Caco-2 (cell line): ENCODE measurements around the gene CLEC2A. TPM values are rescaled to one million over a fixed set of nuclear protein-coding genes. Genes with fewer than 3 reads are reported as not detected.
"Not testable (repeated sequence)": the region's sequence is repeated elsewhere in the genome, so short reads cannot be mapped to it uniquely, and the experiment has no call there.

Experiments
- BruUV-seq: library from RNA; stranded (reverse); fragments of 400-500 nt; replicated peaks from 2 replicates; lab custom pipeline; 2021; lab: Mats Ljungman, UMichigan
- CTCF ChIA-PET: fragments of 300-600 bp; sonication (Branson Sonifier 250); formaldehyde crosslinking; loops from one replicate; lab custom pipeline; 2022; ENCODE audit warnings: antibody characterized with exemption; lab: Charles Lee
- POLR2A ChIA-PET: fragments of 300-600 bp; sonication (Branson Sonifier 250); formaldehyde crosslinking; loops from one replicate; lab custom pipeline; 2022; ENCODE audit warnings: antibody characterized with exemption; lab: Charles Lee
- DNase-seq, 2 experiments: peaks; one replicate each; pipeline versions ENCODE4 v3.0.0 to v3.0.0-alpha.2; 2020 to 2022
- H3K27me3 ChIP-seq: replicated peaks from 2 replicates; pipeline ENCODE4 v1.6.0; 2011; ENCODE audit warnings: low read length; ENCODE audit not compliant: control insufficient read depth, insufficient read depth
- H3K36me3 ChIP-seq: 2 replicates; pipeline ENCODE4 v1.5.1; 2011; ENCODE audit warnings: low read length; ENCODE audit not compliant: control insufficient read depth, insufficient read depth
- H3K4me1 ChIP-seq: fragments of 250-450 bp; sonication (Bioruptor Pico); 2 replicates; pipeline ENCODE4 v1.5.1; 2020; ENCODE audit warnings: mild to moderate bottlenecking
- H3K4me3 ChIP-seq: 2 replicates; pipeline ENCODE4 v1.5.1; 2011; ENCODE audit warnings: low read depth, mild to moderate bottlenecking, control low read depth, low read length
- H3K9me3 ChIP-seq: fragments of 250-450 bp; sonication (Bioruptor Pico); 2 replicates; pipeline ENCODE4 v1.5.1; 2020; ENCODE audit warnings: mild to moderate bottlenecking, moderate library complexity
- H3K27ac Mint-ChIP-seq: one replicate; pipeline ENCODE4 v1.8.0; 2022; ENCODE audit warnings: mixed read lengths; ENCODE audit not compliant: unreplicated experiment
- H3K27me3 Mint-ChIP-seq: one replicate; pipeline ENCODE4 v1.8.0; 2022; ENCODE audit warnings: mixed read lengths; ENCODE audit not compliant: insufficient read depth, unreplicated experiment
- H3K36me3 Mint-ChIP-seq: one replicate; pipeline ENCODE4 v1.8.0; 2022; ENCODE audit warnings: mild to moderate bottlenecking, mixed read lengths; ENCODE audit not compliant: insufficient read depth, unreplicated experiment
- H3K4me1 Mint-ChIP-seq: one replicate; pipeline ENCODE4 v1.8.0; 2022; ENCODE audit warnings: low read depth, mixed read lengths; ENCODE audit not compliant: unreplicated experiment
- H3K4me3 Mint-ChIP-seq: one replicate; pipeline ENCODE4 v1.8.0; 2022; ENCODE audit warnings: mild to moderate bottlenecking, moderate library complexity, mixed read lengths; ENCODE audit not compliant: unreplicated experiment
- H3K9me3 Mint-ChIP-seq: one replicate; pipeline ENCODE4 v1.8.0; 2022; ENCODE audit warnings: mixed read lengths; ENCODE audit not compliant: unreplicated experiment
- CTCF ChIP-seq, 2 experiments: fragments of 200-600 bp in 1 of 2; IDR thresholded peaks; 1 replicate in 1 of 2; 2 replicates in 1 of 2; pipeline versions ENCODE4 v1.5.1 to v1.8.0; 2011 to 2022; ENCODE audit warnings: antibody characterized with exemption in 1 of 2, control low read depth in 1 of 2, inconsistent platforms in 1 of 2, low read depth in 1 of 2, low read length in 1 of 2, mild to moderate bottlenecking in 1 of 2, moderate library complexity in 1 of 2; ENCODE audit not compliant: insufficient read depth in 1 of 2, severe bottlenecking in 1 of 2, unreplicated experiment in 1 of 2
- intact Hi-C: fragments of 100-400 bp; cut with micrococcal nuclease; formaldehyde crosslinking; loops from one replicate; pipeline ENCODE4 v1.10.0; 2022; ENCODE audit not compliant: unreplicated experiment
- total RNA-seq: library from RNA; stranded (reverse); gene quantifications from 2 replicates; pipeline ENCODE4 v1.2.3, GENCODE V29; 2022

The CLEC2A gene
- total RNA-seq, 1 experiment from 2014 or later = not detected

- no peaks in the 10 kb centered on the region for H3K36me3 Mint-ChIP-seq
- H3K27ac Mint-ChIP-seq = no peak overlapping the region
- no peak overlapping the region for H3K4me3 ChIP-seq
- ChIA-PET CTCF (no interaction called here), POLR2A (no interaction called here)
- H3K4me3 Mint-ChIP-seq = no peak overlapping the region
- H3K36me3 ChIP-seq = no peaks in the 10 kb centered on the region
- intact Hi-C loops = no loop called here
- H3K4me1 ChIP-seq = no peaks in the 10 kb centered on the region; the same call in 1 of the 2 replicates
- no peaks in the 10 kb centered on the region for H3K9me3 Mint-ChIP-seq
- no peak for TF ChIP-seq CTCF (IDR thresholded peaks at IDR 0.05; ENCODE audit: insufficient read depth in 1 of 2, low read depth in 1 of 2, low read length in 1 of 2, severe bottlenecking in 1 of 2, unreplicated experiment in 1 of 2)
- no peaks in the 10 kb centered on the region for H3K27me3 Mint-ChIP-seq
- no peak for DNase-seq
- no peaks in the 10 kb centered on the region for H3K9me3 ChIP-seq
- H3K27me3 ChIP-seq = no peaks in the 10 kb centered on the region
- no peaks in the 10 kb centered on the region for H3K4me1 Mint-ChIP-seq
- BruUV-seq = no TSS peak
These were observed 28.9 kb upstream of the CLEC2A start for GRCh38 chr12:9961106-9961505.

- H3K4me1 Mint-ChIP-seq = no peaks in the 10 kb centered on the region
- ChIA-PET POLR2A (no interaction called here), CTCF (interaction anchor here (0.8 kb wide), 1 partner anchor 50 kb away, joined by 3 read pairs; no protein-coding TSS in a partner anchor)
- no peak for DNase-seq
- no peak overlapping the region for H3K4me3 Mint-ChIP-seq
- H3K4me1 ChIP-seq = no peaks in the 10 kb centered on the region; the same call in 1 of the 2 replicates
- H3K36me3 Mint-ChIP-seq = no peaks in the 10 kb centered on the region
- no peaks in the 10 kb centered on the region for H3K27me3 ChIP-seq
- H3K27me3 Mint-ChIP-seq = no peaks in the 10 kb centered on the region
- no peak overlapping the region for H3K27ac Mint-ChIP-seq
- no peaks in the 10 kb centered on the region for H3K9me3 Mint-ChIP-seq
- H3K4me3 ChIP-seq = no peak overlapping the region
- TF ChIP-seq CTCF (IDR thresholded peaks at IDR 0.05; ENCODE audit: insufficient read depth in 1 of 2, low read depth in 1 of 2, low read length in 1 of 2, severe bottlenecking in 1 of 2, unreplicated experiment in 1 of 2) = no peak
- H3K9me3 ChIP-seq = no peaks in the 10 kb centered on the region
- intact Hi-C loops = no loop called here
- no TSS peak for BruUV-seq
- H3K36me3 ChIP-seq = no peaks in the 10 kb centered on the region
These were observed 28.4 kb upstream of the CLEC2A start for GRCh38 chr12:9960590-9960989.

- POLR2A ChIA-PET = no interaction called here
These were observed 25.7 kb upstream of the CLEC2A start for GRCh38 chr12:9957834-9958233.

GRCh38 chr12:9952954-9953729, 21.0 kb upstream of the CLEC2A start:
- H3K4me1 Mint-ChIP-seq, H3K4me3 Mint-ChIP-seq, CTCF ChIA-PET, H3K4me1 ChIP-seq, intact Hi-C loops, H3K27ac Mint-ChIP-seq, BruUV-seq, POLR2A ChIA-PET, H3K27me3 ChIP-seq, H3K36me3 Mint-ChIP-seq, DNase-seq, H3K4me3 ChIP-seq, H3K27me3 Mint-ChIP-seq, H3K9me3 ChIP-seq, H3K36me3 ChIP-seq, H3K9me3 Mint-ChIP-seq: not testable (repeated sequence)

More at GRCh38 chr12:9957834-9958233, 25.7 kb upstream of the CLEC2A start:
- H3K4me3 ChIP-seq = no peak overlapping the region
- no peaks in the 10 kb centered on the region for H3K4me1 Mint-ChIP-seq
- no TSS peak for BruUV-seq
- no peaks in the 10 kb centered on the region for H3K27me3 Mint-ChIP-seq
- TF ChIP-seq CTCF (IDR thresholded peaks at IDR 0.05; ENCODE audit: insufficient read depth in 1 of 2, low read depth in 1 of 2, low read length in 1 of 2, severe bottlenecking in 1 of 2, unreplicated experiment in 1 of 2) = no peak
- H3K36me3 ChIP-seq = no peaks in the 10 kb centered on the region
- H3K9me3 Mint-ChIP-seq = no peaks in the 10 kb centered on the region
- H3K9me3 ChIP-seq = no peaks in the 10 kb centered on the region
- H3K27me3 ChIP-seq = no peaks in the 10 kb centered on the region
- DNase-seq = no peak
- CTCF ChIA-PET = interaction anchor here (0.6 kb wide), 1 partner anchor 170 kb away, joined by 3 read pairs; no protein-coding TSS in a partner anchor
- H3K4me3 Mint-ChIP-seq = no peak overlapping the region
- H3K36me3 Mint-ChIP-seq = no peaks in the 10 kb centered on the region
- intact Hi-C loops = no loop called here
- H3K4me1 ChIP-seq = no peaks in the 10 kb centered on the region; the same call in 1 of the 2 replicates
- H3K27ac Mint-ChIP-seq = no peak overlapping the region
